ENCODE results near the gene PCLAF.
"Not testable (repeated sequence)": the region's sequence is repeated elsewhere in the genome, so short reads cannot be mapped to it uniquely, and the experiment has no call there.

PCLAF gene

GRCh38 chr15:64381000-64381751 lies at the start of gene PCLAF:
Gene PCLAF, minus strand, starts transcription at chr15:64381441. Its CDS starts 70 bp downstream, at chr15:64381371.
- H3K4me1 ChIP-seq (ENCODE audit: control insufficient read depth, insufficient read depth, low read length): peaks cover 9% of the 10 kb centered on the region
- no peaks in the 10 kb centered on the region for H3K36me3 ChIP-seq (ENCODE audit: control insufficient read depth, insufficient read depth, low read length)
- peak within 1 kb of the TSS; percentile 70 for H3K9ac ChIP-seq (ENCODE audit: low read length)
- no peaks in the 10 kb centered on the region for H3K9me3 ChIP-seq (ENCODE audit: control insufficient read depth, low read length)
- H3K4me3 ChIP-seq (ENCODE audit: low read length): peak within 1 kb of the TSS; percentile 54
- H3K27me3 ChIP-seq (ENCODE audit: control insufficient read depth, insufficient read depth, low read length): no peaks in the 10 kb centered on the region

GRCh38 chr15:64430000-64430735 lies 48.9 kb upstream of the PCLAF start:
- no peaks in the 10 kb centered on the region for H3K4me1 ChIP-seq (ENCODE audit: control insufficient read depth, insufficient read depth, low read length)
- no peaks in the 10 kb centered on the region for H3K36me3 ChIP-seq (ENCODE audit: control insufficient read depth, insufficient read depth, low read length)
- no peak overlapping the region for H3K4me3 ChIP-seq (ENCODE audit: low read length)
- H3K27me3 ChIP-seq (ENCODE audit: control insufficient read depth, insufficient read depth, low read length): no peaks in the 10 kb centered on the region
- H3K9ac ChIP-seq (ENCODE audit: low read length): no peak overlapping the region
- H3K9me3 ChIP-seq (ENCODE audit: control insufficient read depth, low read length): no peaks in the 10 kb centered on the region

- H3K4me3 ChIP-seq (ENCODE audit: low read length): no peak overlapping the region
- no peak overlapping the region for H3K9ac ChIP-seq (ENCODE audit: low read length)
- no peaks in the 10 kb centered on the region for H3K4me1 ChIP-seq (ENCODE audit: control insufficient read depth, insufficient read depth, low read length)
- H3K9me3 ChIP-seq (ENCODE audit: control insufficient read depth, low read length): no peaks in the 10 kb centered on the region
- no peaks in the 10 kb centered on the region for H3K36me3 ChIP-seq (ENCODE audit: control insufficient read depth, insufficient read depth, low read length)
- H3K27me3 ChIP-seq (ENCODE audit: control insufficient read depth, insufficient read depth, low read length): no peaks in the 10 kb centered on the region
Observed at GRCh38 chr15:64429448-64429847, 48.2 kb upstream of the PCLAF start.

- H3K4me1 ChIP-seq (ENCODE audit: control insufficient read depth, insufficient read depth, low read length): peaks cover 6% of the 10 kb centered on the region
- H3K27me3 ChIP-seq (ENCODE audit: control insufficient read depth, insufficient read depth, low read length): no peaks in the 10 kb centered on the region
- no peak overlapping the region for H3K4me3 ChIP-seq (ENCODE audit: low read length)
- H3K9ac ChIP-seq (ENCODE audit: low read length): no peak overlapping the region
- no peaks in the 10 kb centered on the region for H3K9me3 ChIP-seq (ENCODE audit: control insufficient read depth, low read length)
- no peaks in the 10 kb centered on the region for H3K36me3 ChIP-seq (ENCODE audit: control insufficient read depth, insufficient read depth, low read length)
Observed at GRCh38 chr15:64426845-64427465, 45.7 kb upstream of the PCLAF start.

- Histone ChIP-seq H3K4me3 (ENCODE audit: low read length) (no peak overlapping the region), H3K27me3 (ENCODE audit: control insufficient read depth, insufficient read depth, low read length) (no peaks in the 10 kb centered on the region), H3K4me1 (ENCODE audit: control insufficient read depth, insufficient read depth, low read length) (peaks cover 6% of the 10 kb centered on the region), H3K9ac (ENCODE audit: low read length) (no peak overlapping the region), H3K9me3 (ENCODE audit: control insufficient read depth, low read length) (no peaks in the 10 kb centered on the region), H3K36me3 (ENCODE audit: control insufficient read depth, insufficient read depth, low read length) (no peaks in the 10 kb centered on the region)
Observed at GRCh38 chr15:64425221-64425620, 44.0 kb upstream of the PCLAF start.

- H3K36me3 ChIP-seq (ENCODE audit: control insufficient read depth, insufficient read depth, low read length): no peaks in the 10 kb centered on the region
- H3K4me3 ChIP-seq (ENCODE audit: low read length): no peak overlapping the region
- no peak overlapping the region for H3K9ac ChIP-seq (ENCODE audit: low read length)
- no peaks in the 10 kb centered on the region for H3K27me3 ChIP-seq (ENCODE audit: control insufficient read depth, insufficient read depth, low read length)
- H3K4me1 ChIP-seq (ENCODE audit: control insufficient read depth, insufficient read depth, low read length): peaks cover 6% of the 10 kb centered on the region
- H3K9me3 ChIP-seq (ENCODE audit: control insufficient read depth, low read length): no peaks in the 10 kb centered on the region
Observed at GRCh38 chr15:64423970-64424369, 42.7 kb upstream of the PCLAF start.

GRCh38 chr15:64422697-64423096 lies 41.5 kb upstream of the PCLAF start:
- Histone ChIP-seq H3K9ac (ENCODE audit: low read length) (no peak overlapping the region), H3K36me3 (ENCODE audit: control insufficient read depth, insufficient read depth, low read length) (no peaks in the 10 kb centered on the region), H3K4me1 (ENCODE audit: control insufficient read depth, insufficient read depth, low read length) (peaks cover 6% of the 10 kb centered on the region)

GRCh38 chr15:64412216-64412615 lies 31.0 kb upstream of the PCLAF start:
- Histone ChIP-seq H3K9ac (ENCODE audit: low read length) (no peak overlapping the region), H3K9me3 (ENCODE audit: control insufficient read depth, low read length) (no peaks in the 10 kb centered on the region), H3K4me1 (ENCODE audit: control insufficient read depth, insufficient read depth, low read length) (no peaks in the 10 kb centered on the region), H3K4me3 (ENCODE audit: low read length) (no peak overlapping the region), H3K27me3 (ENCODE audit: control insufficient read depth, insufficient read depth, low read length) (no peaks in the 10 kb centered on the region), H3K36me3 (ENCODE audit: control insufficient read depth, insufficient read depth, low read length) (peaks cover 6% of the 10 kb centered on the region)

More at GRCh38 chr15:64422697-64423096, 41.5 kb upstream of the PCLAF start:
- Histone ChIP-seq H3K9me3 (ENCODE audit: control insufficient read depth, low read length) (no peaks in the 10 kb centered on the region), H3K4me3 (ENCODE audit: low read length) (no peak overlapping the region), H3K27me3 (ENCODE audit: control insufficient read depth, insufficient read depth, low read length) (no peaks in the 10 kb centered on the region)

GRCh38 chr15:64400583-64400982 lies 19.3 kb upstream of the PCLAF start:
- H3K9ac ChIP-seq (ENCODE audit: low read length): no peak overlapping the region
- peaks cover 4% of the 10 kb centered on the region for H3K36me3 ChIP-seq (ENCODE audit: control insufficient read depth, insufficient read depth, low read length)
- H3K4me1 ChIP-seq (ENCODE audit: control insufficient read depth, insufficient read depth, low read length): no peaks in the 10 kb centered on the region
- no peak overlapping the region for H3K4me3 ChIP-seq (ENCODE audit: low read length)
- no peaks in the 10 kb centered on the region for H3K27me3 ChIP-seq (ENCODE audit: control insufficient read depth, insufficient read depth, low read length)
- no peaks in the 10 kb centered on the region for H3K9me3 ChIP-seq (ENCODE audit: control insufficient read depth, low read length)

- no peaks in the 10 kb centered on the region for H3K9me3 ChIP-seq (ENCODE audit: control insufficient read depth, low read length)
- H3K27me3 ChIP-seq (ENCODE audit: control insufficient read depth, insufficient read depth, low read length): no peaks in the 10 kb centered on the region
- peaks cover 4% of the 10 kb centered on the region for H3K36me3 ChIP-seq (ENCODE audit: control insufficient read depth, insufficient read depth, low read length)
- H3K4me1 ChIP-seq (ENCODE audit: control insufficient read depth, insufficient read depth, low read length): no peaks in the 10 kb centered on the region
- no peak overlapping the region for H3K9ac ChIP-seq (ENCODE audit: low read length)
- no peak overlapping the region for H3K4me3 ChIP-seq (ENCODE audit: low read length)
Observed at GRCh38 chr15:64398575-64398974, 17.3 kb upstream of the PCLAF start.

- Histone ChIP-seq H3K9ac (ENCODE audit: low read length) (no peak overlapping the region), H3K27me3 (ENCODE audit: control insufficient read depth, insufficient read depth, low read length) (no peaks in the 10 kb centered on the region), H3K36me3 (ENCODE audit: control insufficient read depth, insufficient read depth, low read length) (peaks cover 4% of the 10 kb centered on the region), H3K4me3 (ENCODE audit: low read length) (no peak overlapping the region), H3K4me1 (ENCODE audit: control insufficient read depth, insufficient read depth, low read length) (no peaks in the 10 kb centered on the region), H3K9me3 (ENCODE audit: control insufficient read depth, low read length) (no peaks in the 10 kb centered on the region)
Observed at GRCh38 chr15:64396789-64397188, 15.5 kb upstream of the PCLAF start.

- not testable (repeated sequence) for H3K36me3 ChIP-seq (ENCODE audit: control insufficient read depth, insufficient read depth, low read length); H3K4me3 ChIP-seq (ENCODE audit: low read length); H3K9ac ChIP-seq (ENCODE audit: low read length); H3K4me1 ChIP-seq (ENCODE audit: control insufficient read depth, insufficient read depth, low read length); H3K9me3 ChIP-seq (ENCODE audit: control insufficient read depth, low read length); H3K27me3 ChIP-seq (ENCODE audit: control insufficient read depth, insufficient read depth, low read length)
Observed at GRCh38 chr15:64392471-64392870, 11.2 kb upstream of the PCLAF start.
